Activated CD4-positive, alpha-beta T cell treated with anti-CD3 and anti-CD28 coated beads for 24 hours (primary cell): Measurements from ENCODE around the gene LMBRD1.
"Not testable (repeated sequence)": the region's sequence is repeated elsewhere in the genome, so short reads cannot be mapped to it uniquely, and the experiment has no call there.

Experiments
- DNase-seq, 2 donors: peaks; one replicate each; pipeline ENCODE4 v3.0.0-alpha.2; 2020; ENCODE audit warnings: low read depth in 2 of 2

The LMBRD1 gene

GRCh38 chr6:69735027-69735426 lies 61.8 kb downstream of the LMBRD1 start:
- DNase-seq, result no peak

- no peak for DNase-seq
These were observed 64.2 kb downstream of the LMBRD1 start for GRCh38 chr6:69732640-69733039.

- DNase-seq, result no peak
These were observed 64.8 kb downstream of the LMBRD1 start for GRCh38 chr6:69732045-69732444.

- DNase-seq, result no peak
These were observed 66.8 kb downstream of the LMBRD1 start for GRCh38 chr6:69729870-69730449.

- DNase-seq, result no peak
These were observed 74.1 kb downstream of the LMBRD1 start for GRCh38 chr6:69722683-69723082.

- no peak for DNase-seq
These were observed 77.1 kb downstream of the LMBRD1 start for GRCh38 chr6:69719602-69720193.

- no peak for DNase-seq
These were observed 90.1 kb downstream of the LMBRD1 start for GRCh38 chr6:69706724-69707123.

- no peak for DNase-seq
These were observed 90.9 kb downstream of the LMBRD1 start for GRCh38 chr6:69705954-69706353.

- no peak for DNase-seq
These were observed 91.9 kb downstream of the LMBRD1 start for GRCh38 chr6:69704916-69705315.

- DNase-seq, result no peak
These were observed 97.2 kb downstream of the LMBRD1 start for GRCh38 chr6:69699655-69700054.

GRCh38 chr6:69696273-69696672 lies 100.5 kb downstream of the LMBRD1 start:
- DNase-seq, result no peak

- DNase-seq, result no peak
These were observed 103.0 kb downstream of the LMBRD1 start for GRCh38 chr6:69693762-69694161.

- no peak for DNase-seq
These were observed 105.8 kb downstream of the LMBRD1 start for GRCh38 chr6:69690986-69691385.

- no peak for DNase-seq
These were observed 116.5 kb downstream of the LMBRD1 start for GRCh38 chr6:69680302-69680701.

GRCh38 chr6:69673298-69673697 lies 123.5 kb downstream of the LMBRD1 start:
- DNase-seq, result no peak

GRCh38 chr6:69668916-69669315 lies 127.9 kb downstream of the LMBRD1 start:
- no peak for DNase-seq

- not testable (repeated sequence) for DNase-seq
These were observed 130.0 kb downstream of the LMBRD1 start for GRCh38 chr6:69666779-69667178.

- DNase-seq, result no peak
These were observed 131.4 kb downstream of the LMBRD1 start for GRCh38 chr6:69665437-69665836.

- DNase-seq, result no peak
These were observed 132.3 kb downstream of the LMBRD1 start for GRCh38 chr6:69664551-69664950.

GRCh38 chr6:69663215-69663614 lies 133.6 kb downstream of the LMBRD1 start:
- DNase-seq, result no peak

GRCh38 chr6:69650703-69651102 lies 146.1 kb downstream of the LMBRD1 start:
- DNase-seq, result no peak

GRCh38 chr6:69647726-69648125 lies 149.1 kb downstream of the LMBRD1 start:
- DNase-seq, result no peak

GRCh38 chr6:69643688-69644087 lies 153.1 kb downstream of the LMBRD1 start:
- DNase-seq, result no peak

GRCh38 chr6:69632932-69633331 lies 163.9 kb downstream of the LMBRD1 start:
- no peak for DNase-seq
